ENCODE results near the gene GLYATL1B. TPM values are rescaled to one million over a fixed set of nuclear protein-coding genes. Genes with fewer than 3 reads are reported as not detected.
"Not testable (repeated sequence)": the region's sequence is repeated elsewhere in the genome, so short reads cannot be mapped to it uniquely, and the experiment has no call there.

Gene GLYATL1B
- not detected for polyA plus RNA-seq (ENCODE audit: insufficient read length in 3 of 3)

GRCh38 chr11:59086007-59086406 is at the start of gene GLYATL1B:
TSS of gene GLYATL1B (plus strand) at chr11:59086307. CDS start at chr11:59086307, 0 bp downstream.
- not testable (repeated sequence) for DNase-seq (ENCODE audit: low read depth in 3 of 3, low spot score in 2 of 3)

- not testable (repeated sequence) for DNase-seq (ENCODE audit: low read depth in 3 of 3, low spot score in 2 of 3)
Measured at GRCh38 chr11:59036542-59036941, 49.6 kb upstream of the GLYATL1B start.

DNA sequence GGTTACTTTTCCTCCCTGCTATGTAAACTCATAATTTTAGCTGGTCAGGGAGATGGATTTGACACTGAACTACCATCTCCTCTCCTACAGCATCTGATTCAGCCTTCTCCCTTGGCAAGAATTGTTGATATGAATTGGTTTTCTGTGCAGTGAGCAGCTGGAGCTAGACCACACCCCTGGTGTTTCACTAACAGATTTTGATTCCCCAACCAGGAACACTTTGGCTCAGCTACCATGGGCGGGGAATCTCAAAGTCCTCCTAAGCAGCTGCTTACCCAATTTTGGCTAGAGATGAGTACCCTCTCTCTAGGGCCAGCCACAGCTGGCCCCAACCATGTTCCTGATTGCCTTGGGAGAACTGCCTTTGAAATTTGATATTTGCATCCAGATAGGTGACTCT is 48.7 kb upstream of the GLYATL1B start:
- DNase-seq (ENCODE audit: low read depth in 3 of 3, low spot score in 2 of 3): not testable (repeated sequence)

DNA sequence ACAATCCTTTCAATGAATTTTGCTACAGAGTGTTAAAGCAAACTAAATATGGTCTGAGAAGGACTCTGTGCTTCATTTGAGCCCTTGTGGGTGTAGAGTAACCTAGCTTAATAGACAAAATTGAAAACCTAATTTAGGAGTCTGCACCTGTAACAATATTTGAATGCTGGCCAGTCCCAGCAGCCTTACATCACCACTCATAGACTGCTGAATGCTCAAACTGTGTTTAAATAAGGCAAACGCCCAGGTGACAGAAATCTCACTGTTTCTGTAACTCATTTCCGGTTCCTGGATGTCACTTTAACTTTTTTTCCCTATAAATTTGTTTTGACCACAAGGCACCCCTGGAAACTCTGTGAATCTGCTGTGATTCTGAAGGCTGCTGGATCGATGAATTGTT is 45.5 kb upstream of the GLYATL1B start:
- DNase-seq (ENCODE audit: low read depth in 3 of 3, low spot score in 2 of 3): no peak

GRCh38 chr11:59051383-59051782 is 34.7 kb upstream of the GLYATL1B start:
- DNase-seq (ENCODE audit: low read depth in 3 of 3, low spot score in 2 of 3): not testable (repeated sequence)

DNA sequence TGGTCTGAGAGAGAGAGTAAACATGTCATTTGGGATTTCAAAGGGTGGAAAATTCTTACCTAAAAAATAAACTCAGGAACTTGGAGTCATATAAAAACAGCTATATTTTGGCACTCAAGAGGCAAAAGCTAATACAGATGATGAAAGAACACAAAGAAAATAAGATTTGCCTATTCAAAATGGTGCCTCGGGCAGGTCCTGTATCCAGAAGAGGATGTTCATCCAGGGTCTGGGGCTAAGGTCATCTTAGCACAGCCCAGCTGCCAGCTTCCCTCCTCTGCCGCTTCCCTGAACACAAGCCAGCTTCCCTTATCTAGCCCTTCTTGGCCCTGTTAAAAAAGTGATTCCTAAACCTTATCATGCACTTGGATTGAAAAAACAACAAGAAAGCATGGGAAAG is 33.8 kb upstream of the GLYATL1B start:
- DNase-seq (ENCODE audit: low read depth in 3 of 3, low spot score in 2 of 3): not testable (repeated sequence)

DNA sequence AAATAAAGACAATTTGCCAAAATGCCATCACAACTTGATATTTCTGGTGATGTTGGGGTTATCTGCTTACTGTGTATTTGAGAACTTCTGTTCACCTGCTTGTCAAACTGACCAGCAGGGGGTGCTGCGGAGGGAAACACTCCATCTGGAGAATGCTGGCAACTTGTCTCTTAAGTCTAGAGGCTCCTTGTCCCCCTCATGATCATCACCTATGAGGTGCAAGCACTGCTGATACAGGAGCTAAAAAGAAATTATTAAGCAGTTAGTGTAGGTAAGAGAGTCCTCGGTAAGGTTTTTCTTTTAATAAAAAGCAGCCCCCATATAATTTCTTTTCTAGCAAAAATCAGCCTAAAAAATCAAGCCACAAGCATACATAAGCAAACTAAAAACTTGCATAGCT is 32.7 kb upstream of the GLYATL1B start:
- peak in 2 of 3 donors; percentile 10 to 18 for DNase-seq (ENCODE audit: low read depth in 3 of 3, low spot score in 2 of 3)

GRCh38 chr11:59058120-59059033 is 27.7 kb upstream of the GLYATL1B start:
- DNase-seq (ENCODE audit: low read depth in 3 of 3, low spot score in 2 of 3): peak; percentile 63 to 81 (median 76)

- DNase-seq (ENCODE audit: low read depth in 3 of 3, low spot score in 2 of 3): not testable (repeated sequence)
Measured at GRCh38 chr11:59060096-59060495, 26.0 kb upstream of the GLYATL1B start.

- no peak for DNase-seq (ENCODE audit: low read depth in 3 of 3, low spot score in 2 of 3)
Measured at GRCh38 chr11:59062602-59063529, 23.2 kb upstream of the GLYATL1B start.

GRCh38 chr11:59063996-59064727 is 21.9 kb upstream of the GLYATL1B start:
- not testable (repeated sequence) for DNase-seq (ENCODE audit: low read depth in 3 of 3, low spot score in 2 of 3)

- DNase-seq (ENCODE audit: low read depth in 3 of 3, low spot score in 2 of 3): no peak
Measured at GRCh38 chr11:59069087-59069486, 17.0 kb upstream of the GLYATL1B start.

GRCh38 chr11:59076876-59077571 is 9.1 kb upstream of the GLYATL1B start:
- no peak for DNase-seq (ENCODE audit: low read depth in 3 of 3, low spot score in 2 of 3)

DNA sequence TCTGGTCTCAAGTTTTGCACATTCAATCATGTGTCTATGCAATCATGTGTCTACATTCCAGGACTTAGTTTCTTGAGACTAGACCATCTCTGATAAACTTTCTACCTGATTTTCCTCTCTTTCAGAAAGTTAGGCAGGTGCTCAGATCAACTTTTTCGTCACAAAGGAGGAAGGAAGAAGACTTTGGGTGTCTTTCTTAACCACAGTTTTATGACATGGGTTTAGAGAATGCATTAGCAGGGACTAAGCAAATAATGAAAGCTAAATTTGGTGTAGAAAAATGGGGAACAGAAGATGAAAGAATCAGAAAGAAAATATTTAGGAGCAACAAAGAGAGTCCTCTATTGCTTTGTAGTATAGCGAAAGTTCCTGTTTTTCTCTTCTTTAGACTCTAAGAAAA is 7.7 kb upstream of the GLYATL1B start:
- DNase-seq (ENCODE audit: low read depth in 3 of 3, low spot score in 2 of 3): no peak

GRCh38 chr11:59079086-59079485 is 7.0 kb upstream of the GLYATL1B start:
- DNase-seq (ENCODE audit: low read depth in 3 of 3, low spot score in 2 of 3): no peak

DNA sequence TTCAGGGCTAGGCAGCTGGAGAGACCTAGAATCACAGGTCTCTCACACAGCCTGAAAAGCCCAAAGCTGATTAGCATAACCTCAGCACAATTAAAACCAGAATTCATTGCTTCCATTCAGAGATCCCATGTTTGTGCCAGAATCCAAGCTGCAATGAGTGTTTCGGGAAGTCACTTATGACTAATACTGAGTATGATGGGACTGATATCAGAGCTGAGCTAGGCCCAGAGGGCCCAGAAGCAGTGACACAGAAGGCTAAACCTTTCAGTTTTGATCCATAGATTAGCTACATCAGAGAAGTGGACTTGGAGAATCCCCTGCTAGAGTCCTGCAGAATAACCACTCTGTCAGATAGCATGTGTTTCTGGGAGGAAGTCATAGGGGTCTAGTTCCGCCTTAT is 5.7 kb upstream of the GLYATL1B start:
- DNase-seq (ENCODE audit: low read depth in 3 of 3, low spot score in 2 of 3): not testable (repeated sequence)

DNA sequence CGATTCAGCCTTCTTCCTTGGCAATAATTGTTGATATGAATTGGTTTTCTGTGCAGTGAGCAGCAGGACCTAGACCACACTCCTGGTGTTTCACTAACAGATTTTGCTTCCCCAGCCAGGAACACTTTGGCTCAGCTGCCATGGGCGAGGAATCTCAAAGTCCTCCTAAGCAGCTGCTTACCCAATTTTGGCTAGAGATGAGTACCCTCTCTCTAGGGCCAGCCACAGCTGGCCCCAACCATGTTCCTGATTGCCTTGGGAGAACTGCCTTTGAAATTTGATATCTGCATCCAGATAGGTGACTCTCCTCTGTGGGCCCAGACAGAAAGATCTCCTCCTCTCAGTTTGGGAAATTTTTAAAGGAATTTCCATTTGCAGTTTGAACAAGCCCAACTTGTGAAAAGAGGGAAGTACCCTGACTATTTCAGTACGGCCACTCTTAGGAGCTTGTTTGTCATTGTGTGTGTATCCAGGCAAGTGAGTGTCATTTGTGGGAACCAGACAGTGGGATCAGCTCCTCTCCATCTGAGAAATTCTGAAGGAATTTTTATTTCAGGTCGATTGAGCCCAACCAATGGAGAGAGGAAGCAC is 4.6 kb upstream of the GLYATL1B start:
- not testable (repeated sequence) for DNase-seq (ENCODE audit: low read depth in 3 of 3, low spot score in 2 of 3)

GRCh38 chr11:59088162-59088561 is 2.1 kb downstream of the GLYATL1B start:
- DNase-seq (ENCODE audit: low read depth in 3 of 3, low spot score in 2 of 3): no peak

- not testable (repeated sequence) for DNase-seq (ENCODE audit: low read depth in 3 of 3, low spot score in 2 of 3)
Measured at GRCh38 chr11:59093576-59093975, 7.5 kb downstream of the GLYATL1B start.

Data from right renal cortex interstitium (tissue), 3 donors.